Measurements from ENCODE around the gene SPOCD1.

Gene SPOCD1
- long read RNA-seq, partial matches to known transcripts = 1 of 1 reads
- long read RNA-seq, other reads (novel, unspliced or antisense) = 0 of 1 reads

DNA sequence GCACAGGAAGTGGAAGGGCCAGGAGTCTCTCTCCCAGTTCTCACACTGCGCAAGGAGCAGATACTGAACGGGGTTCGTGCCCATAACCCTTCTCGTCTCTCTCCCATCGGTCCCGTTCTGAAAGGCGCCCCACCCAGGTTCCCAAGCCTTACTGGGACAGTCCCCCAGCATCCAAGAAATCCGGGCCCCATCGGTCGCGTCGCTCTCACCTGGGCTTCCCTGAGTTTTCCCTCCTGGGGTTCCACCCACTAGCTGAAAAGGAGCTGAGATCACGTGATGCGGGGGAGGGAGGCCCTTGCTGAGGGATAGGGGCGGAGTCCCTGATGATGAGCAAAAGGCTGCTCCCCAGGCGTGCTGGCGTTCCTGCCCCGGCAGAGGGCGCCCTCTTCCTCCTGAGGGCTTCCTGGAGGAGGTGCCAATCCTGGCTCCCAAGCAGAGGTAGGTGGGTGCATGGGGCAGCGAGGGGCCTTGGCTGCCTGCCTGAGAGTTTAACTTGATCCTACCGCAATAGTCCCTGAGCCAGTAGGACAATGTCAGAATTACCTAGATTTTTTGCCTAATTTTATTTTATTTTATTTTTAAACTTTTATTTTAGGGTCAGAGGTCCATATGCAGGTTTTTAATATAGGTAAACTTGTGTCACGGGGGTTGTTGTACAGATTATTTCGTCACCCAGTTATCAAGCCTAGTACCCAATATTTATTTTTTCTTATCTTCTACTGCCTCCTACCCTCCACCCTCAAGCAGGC, at the start of gene SPOCD1:
Gene SPOCD1, minus strand, starts transcription at position 271 of the 749 bp plus-strand sequence. CDS start 689 bp downstream, outside the sequence.
- Histone ChIP-seq H3K27me3 (ENCODE audit: insufficient read depth, poor library complexity, severe bottlenecking) (no peaks in the 10 kb centered on the region), H3K27ac (replicated peaks) (no peak within 1 kb of the TSS), H3K4me3 (replicated peaks; ENCODE audit: insufficient read depth, low read length) (no peak within 1 kb of the TSS)
- TF ChIP-seq, protein P1, sequence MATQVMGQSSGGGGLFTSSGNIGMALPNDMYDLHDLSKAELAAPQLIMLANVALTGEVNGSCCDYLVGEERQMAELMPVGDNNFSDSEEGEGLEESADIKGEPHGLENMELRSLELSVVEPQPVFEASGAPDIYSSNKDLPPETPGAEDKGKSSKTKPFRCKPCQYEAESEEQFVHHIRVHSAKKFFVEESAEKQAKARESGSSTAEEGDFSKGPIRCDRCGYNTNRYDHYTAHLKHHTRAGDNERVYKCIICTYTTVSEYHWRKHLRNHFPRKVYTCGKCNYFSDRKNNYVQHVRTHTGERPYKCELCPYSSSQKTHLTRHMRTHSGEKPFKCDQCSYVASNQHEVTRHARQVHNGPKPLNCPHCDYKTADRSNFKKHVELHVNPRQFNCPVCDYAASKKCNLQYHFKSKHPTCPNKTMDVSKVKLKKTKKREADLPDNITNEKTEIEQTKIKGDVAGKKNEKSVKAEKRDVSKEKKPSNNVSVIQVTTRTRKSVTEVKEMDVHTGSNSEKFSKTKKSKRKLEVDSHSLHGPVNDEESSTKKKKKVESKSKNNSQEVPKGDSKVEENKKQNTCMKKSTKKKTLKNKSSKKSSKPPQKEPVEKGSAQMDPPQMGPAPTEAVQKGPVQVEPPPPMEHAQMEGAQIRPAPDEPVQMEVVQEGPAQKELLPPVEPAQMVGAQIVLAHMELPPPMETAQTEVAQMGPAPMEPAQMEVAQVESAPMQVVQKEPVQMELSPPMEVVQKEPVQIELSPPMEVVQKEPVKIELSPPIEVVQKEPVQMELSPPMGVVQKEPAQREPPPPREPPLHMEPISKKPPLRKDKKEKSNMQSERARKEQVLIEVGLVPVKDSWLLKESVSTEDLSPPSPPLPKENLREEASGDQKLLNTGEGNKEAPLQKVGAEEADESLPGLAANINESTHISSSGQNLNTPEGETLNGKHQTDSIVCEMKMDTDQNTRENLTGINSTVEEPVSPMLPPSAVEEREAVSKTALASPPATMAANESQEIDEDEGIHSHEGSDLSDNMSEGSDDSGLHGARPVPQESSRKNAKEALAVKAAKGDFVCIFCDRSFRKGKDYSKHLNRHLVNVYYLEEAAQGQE (IDR thresholded peaks at IDR 0.05; ENCODE audit: insufficient replicate concordance, low read depth) = no peak
- no peak for TF ChIP-seq POLR2AphosphoS5 (IDR thresholded peaks at IDR 0.05; ENCODE audit: low read depth)
- TF ChIP-seq, protein P2, sequence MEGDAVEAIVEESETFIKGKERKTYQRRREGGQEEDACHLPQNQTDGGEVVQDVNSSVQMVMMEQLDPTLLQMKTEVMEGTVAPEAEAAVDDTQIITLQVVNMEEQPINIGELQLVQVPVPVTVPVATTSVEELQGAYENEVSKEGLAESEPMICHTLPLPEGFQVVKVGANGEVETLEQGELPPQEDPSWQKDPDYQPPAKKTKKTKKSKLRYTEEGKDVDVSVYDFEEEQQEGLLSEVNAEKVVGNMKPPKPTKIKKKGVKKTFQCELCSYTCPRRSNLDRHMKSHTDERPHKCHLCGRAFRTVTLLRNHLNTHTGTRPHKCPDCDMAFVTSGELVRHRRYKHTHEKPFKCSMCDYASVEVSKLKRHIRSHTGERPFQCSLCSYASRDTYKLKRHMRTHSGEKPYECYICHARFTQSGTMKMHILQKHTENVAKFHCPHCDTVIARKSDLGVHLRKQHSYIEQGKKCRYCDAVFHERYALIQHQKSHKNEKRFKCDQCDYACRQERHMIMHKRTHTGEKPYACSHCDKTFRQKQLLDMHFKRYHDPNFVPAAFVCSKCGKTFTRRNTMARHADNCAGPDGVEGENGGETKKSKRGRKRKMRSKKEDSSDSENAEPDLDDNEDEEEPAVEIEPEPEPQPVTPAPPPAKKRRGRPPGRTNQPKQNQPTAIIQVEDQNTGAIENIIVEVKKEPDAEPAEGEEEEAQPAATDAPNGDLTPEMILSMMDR (IDR thresholded peaks at IDR 0.05; ENCODE audit: insufficient read depth, low read length) = peak; percentile 67
- TF ChIP-seq GABPA (IDR thresholded peaks at IDR 0.05; ENCODE audit: low read depth) = no peak
- no peak for TF ChIP-seq SPI1 (IDR thresholded peaks at IDR 0.05; ENCODE audit: borderline replicate concordance, low read depth)
- peak; percentile 63 to 88 for DNase-seq (ENCODE audit: low read depth in 1 of 2, low spot score in 1 of 2)

DNA sequence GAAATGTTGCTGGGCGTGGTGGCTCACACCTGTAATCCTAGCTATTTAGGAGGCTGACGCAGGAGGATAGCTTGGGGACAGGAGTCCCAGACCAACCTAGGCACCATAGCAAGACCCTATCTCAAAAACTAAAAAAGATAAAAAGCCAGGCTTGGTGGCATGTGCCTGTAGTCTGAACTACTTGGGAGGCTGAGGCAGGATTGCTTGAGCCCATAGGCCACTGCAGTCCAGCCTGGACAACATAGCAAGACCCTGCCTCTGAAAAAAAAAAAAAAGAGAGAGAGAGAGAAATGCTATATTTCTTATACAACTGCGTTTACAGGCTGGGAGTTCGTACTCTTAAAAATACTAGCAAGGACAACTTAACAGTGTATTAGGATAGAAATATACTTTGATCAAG, 46.2 kb upstream of the SPOCD1 start:
- no peak for DNase-seq (ENCODE audit: low read depth in 1 of 2, low spot score in 1 of 2)
- no peak for TF ChIP-seq POLR2AphosphoS5 (IDR thresholded peaks at IDR 0.05; ENCODE audit: low read depth)
- TF ChIP-seq GABPA (IDR thresholded peaks at IDR 0.05; ENCODE audit: low read depth) = no peak
- TF ChIP-seq SPI1 (IDR thresholded peaks at IDR 0.05; ENCODE audit: borderline replicate concordance, low read depth) = no peak
- TF ChIP-seq, protein P1 (IDR thresholded peaks at IDR 0.05; ENCODE audit: insufficient replicate concordance, low read depth) = no peak
- TF ChIP-seq, protein P2 (IDR thresholded peaks at IDR 0.05; ENCODE audit: insufficient read depth, low read length) = no peak
- no peaks in the 10 kb centered on the region for H3K27me3 ChIP-seq (ENCODE audit: insufficient read depth, poor library complexity, severe bottlenecking)
- no peak overlapping the region for H3K4me3 ChIP-seq (replicated peaks; ENCODE audit: insufficient read depth, low read length)
- no peak overlapping the region for H3K27ac ChIP-seq (replicated peaks)

DNA sequence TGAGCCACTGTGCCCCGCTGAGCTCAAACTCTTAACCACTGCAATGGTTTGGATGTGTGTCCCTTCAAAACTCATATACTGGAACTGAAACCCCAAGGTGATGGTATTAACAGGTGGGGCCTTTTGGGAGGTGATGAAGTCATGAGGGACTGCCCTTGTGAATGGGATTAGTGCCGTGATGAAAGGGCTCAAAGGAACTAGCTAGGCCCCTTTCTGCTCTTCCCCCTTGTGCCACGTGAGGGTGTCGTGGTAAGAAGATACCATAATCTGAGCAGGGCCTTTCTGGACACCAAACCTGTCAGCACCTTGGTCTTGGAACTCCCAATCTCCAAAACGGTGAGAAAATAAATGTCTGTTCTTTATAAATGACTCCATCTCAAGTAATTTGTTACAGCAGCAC, 45.5 kb upstream of the SPOCD1 start:
- DNase-seq (ENCODE audit: low read depth in 1 of 2, low spot score in 1 of 2) = no peak
- Histone ChIP-seq H3K27me3 (ENCODE audit: insufficient read depth, poor library complexity, severe bottlenecking) (no peaks in the 10 kb centered on the region), H3K27ac (replicated peaks) (no peak overlapping the region), H3K4me3 (replicated peaks; ENCODE audit: insufficient read depth, low read length) (no peak overlapping the region)
- TF ChIP-seq SPI1 (IDR thresholded peaks at IDR 0.05; ENCODE audit: borderline replicate concordance, low read depth) = no peak
- TF ChIP-seq POLR2AphosphoS5 (IDR thresholded peaks at IDR 0.05; ENCODE audit: low read depth) = no peak
- TF ChIP-seq, protein P2 (IDR thresholded peaks at IDR 0.05; ENCODE audit: insufficient read depth, low read length) = no peak
- no peak for TF ChIP-seq GABPA (IDR thresholded peaks at IDR 0.05; ENCODE audit: low read depth)
- TF ChIP-seq, protein P1 (IDR thresholded peaks at IDR 0.05; ENCODE audit: insufficient replicate concordance, low read depth) = no peak

Data from HL-60 (cell line).